Ishikawa (cell line): ENCODE results near the gene SFMBT1.

ENCODE experiments used
- CEBPB ChIP-seq: IDR thresholded peaks from 2 replicates; pipeline ENCODE4 v1.6.1; 2012
- CREB1 ChIP-seq: IDR thresholded peaks from 2 replicates; pipeline ENCODE4 v1.6.1; 2012; ENCODE audit warnings: low read depth
- EGR1 ChIP-seq: IDR thresholded peaks from 2 replicates; pipeline ENCODE4 v1.6.1; 2012
- EP300 ChIP-seq: IDR thresholded peaks from 2 replicates; pipeline ENCODE4 v1.6.1; 2012; ENCODE audit warnings: borderline replicate concordance
- FOXM1 ChIP-seq: IDR thresholded peaks from 2 replicates; pipeline ENCODE4 v1.6.1; 2012; ENCODE audit warnings: low read depth, borderline replicate concordance
- NFIC ChIP-seq: IDR thresholded peaks from 2 replicates; pipeline ENCODE4 v1.6.1; 2012
- RAD21 ChIP-seq: IDR thresholded peaks from 2 replicates; pipeline ENCODE4 v1.6.1; 2012; ENCODE audit warnings: low read depth
- TAF1 ChIP-seq: IDR thresholded peaks from 2 replicates; pipeline ENCODE4 v1.6.1; 2012; ENCODE audit warnings: low read depth, mild to moderate bottlenecking
- TCF12 ChIP-seq: IDR thresholded peaks from 2 replicates; pipeline ENCODE4 v1.6.1; 2012; ENCODE audit warnings: low read depth
- TEAD4 ChIP-seq: IDR thresholded peaks from 2 replicates; pipeline ENCODE4 v1.6.1; 2012
- YY1 ChIP-seq: IDR thresholded peaks from 2 replicates; pipeline ENCODE4 v1.6.1; 2012; ENCODE audit warnings: low read depth
- ZBTB7A ChIP-seq: IDR thresholded peaks from 2 replicates; pipeline ENCODE4 v1.6.1; 2012; ENCODE audit warnings: low read depth
- TF ChIP-seq, protein P1 (sequence below): IDR thresholded peaks from 2 replicates; pipeline ENCODE4 v1.6.1; 2012
- TF ChIP-seq, protein P2 (sequence below): IDR thresholded peaks from 2 replicates; pipeline ENCODE4 v1.6.1; 2012
- TF ChIP-seq, protein P3 (sequence below): IDR thresholded peaks from 2 replicates; pipeline ENCODE4 v1.6.1; 2012; ENCODE audit warnings: low read depth, mild to moderate bottlenecking

SFMBT1 gene

DNA sequence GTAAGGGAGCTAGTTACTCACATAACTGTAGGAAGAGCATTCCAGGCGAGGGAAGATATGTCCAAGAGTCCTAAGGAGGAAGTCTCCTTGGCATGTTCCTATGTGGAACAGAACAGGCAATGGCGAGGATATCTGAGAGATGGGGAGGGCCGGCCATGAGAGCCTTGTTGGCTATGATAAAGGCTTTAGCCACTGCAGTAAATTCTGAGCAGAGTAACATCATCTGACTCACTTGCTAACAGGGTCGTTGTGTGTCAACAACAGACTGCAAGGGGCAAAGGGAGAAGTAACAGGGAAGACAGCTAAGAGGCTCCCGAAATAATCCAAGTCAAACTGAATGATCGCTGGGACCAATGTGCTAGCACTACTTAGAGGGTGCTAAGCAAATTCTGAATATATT lies 21.6 kb downstream of the SFMBT1 start:
- TF ChIP-seq FOXM1 (no peak), EP300 (no peak), YY1 (no peak), EGR1 (no peak), NFIC (no peak), ZBTB7A (no peak), CREB1 (no peak), TCF12 (no peak), TEAD4 (no peak), CEBPB (no peak), TAF1 (no peak), RAD21 (no peak)
- TF ChIP-seq, protein P1, sequence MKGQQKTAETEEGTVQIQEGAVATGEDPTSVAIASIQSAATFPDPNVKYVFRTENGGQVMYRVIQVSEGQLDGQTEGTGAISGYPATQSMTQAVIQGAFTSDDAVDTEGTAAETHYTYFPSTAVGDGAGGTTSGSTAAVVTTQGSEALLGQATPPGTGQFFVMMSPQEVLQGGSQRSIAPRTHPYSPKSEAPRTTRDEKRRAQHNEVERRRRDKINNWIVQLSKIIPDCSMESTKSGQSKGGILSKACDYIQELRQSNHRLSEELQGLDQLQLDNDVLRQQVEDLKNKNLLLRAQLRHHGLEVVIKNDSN = no peak
- TF ChIP-seq, protein P2, sequence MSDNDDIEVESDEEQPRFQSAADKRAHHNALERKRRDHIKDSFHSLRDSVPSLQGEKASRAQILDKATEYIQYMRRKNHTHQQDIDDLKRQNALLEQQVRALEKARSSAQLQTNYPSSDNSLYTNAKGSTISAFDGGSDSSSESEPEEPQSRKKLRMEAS = no peak
- TF ChIP-seq, protein P3, sequence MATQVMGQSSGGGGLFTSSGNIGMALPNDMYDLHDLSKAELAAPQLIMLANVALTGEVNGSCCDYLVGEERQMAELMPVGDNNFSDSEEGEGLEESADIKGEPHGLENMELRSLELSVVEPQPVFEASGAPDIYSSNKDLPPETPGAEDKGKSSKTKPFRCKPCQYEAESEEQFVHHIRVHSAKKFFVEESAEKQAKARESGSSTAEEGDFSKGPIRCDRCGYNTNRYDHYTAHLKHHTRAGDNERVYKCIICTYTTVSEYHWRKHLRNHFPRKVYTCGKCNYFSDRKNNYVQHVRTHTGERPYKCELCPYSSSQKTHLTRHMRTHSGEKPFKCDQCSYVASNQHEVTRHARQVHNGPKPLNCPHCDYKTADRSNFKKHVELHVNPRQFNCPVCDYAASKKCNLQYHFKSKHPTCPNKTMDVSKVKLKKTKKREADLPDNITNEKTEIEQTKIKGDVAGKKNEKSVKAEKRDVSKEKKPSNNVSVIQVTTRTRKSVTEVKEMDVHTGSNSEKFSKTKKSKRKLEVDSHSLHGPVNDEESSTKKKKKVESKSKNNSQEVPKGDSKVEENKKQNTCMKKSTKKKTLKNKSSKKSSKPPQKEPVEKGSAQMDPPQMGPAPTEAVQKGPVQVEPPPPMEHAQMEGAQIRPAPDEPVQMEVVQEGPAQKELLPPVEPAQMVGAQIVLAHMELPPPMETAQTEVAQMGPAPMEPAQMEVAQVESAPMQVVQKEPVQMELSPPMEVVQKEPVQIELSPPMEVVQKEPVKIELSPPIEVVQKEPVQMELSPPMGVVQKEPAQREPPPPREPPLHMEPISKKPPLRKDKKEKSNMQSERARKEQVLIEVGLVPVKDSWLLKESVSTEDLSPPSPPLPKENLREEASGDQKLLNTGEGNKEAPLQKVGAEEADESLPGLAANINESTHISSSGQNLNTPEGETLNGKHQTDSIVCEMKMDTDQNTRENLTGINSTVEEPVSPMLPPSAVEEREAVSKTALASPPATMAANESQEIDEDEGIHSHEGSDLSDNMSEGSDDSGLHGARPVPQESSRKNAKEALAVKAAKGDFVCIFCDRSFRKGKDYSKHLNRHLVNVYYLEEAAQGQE = no peak

- TF ChIP-seq, protein P2 = no peak
- TF ChIP-seq, protein P1 = no peak
- TF ChIP-seq FOXM1 (no peak), ZBTB7A (no peak), YY1 (no peak), TEAD4 (no peak), RAD21 (no peak), EGR1 (no peak), CREB1 (no peak), NFIC (no peak), EP300 (no peak), CEBPB (no peak), TCF12 (no peak)
- TF ChIP-seq, protein P3 = no peak
Measured at GRCh38 chr3:53023072-53023823, 22.6 kb downstream of the SFMBT1 start.

DNA sequence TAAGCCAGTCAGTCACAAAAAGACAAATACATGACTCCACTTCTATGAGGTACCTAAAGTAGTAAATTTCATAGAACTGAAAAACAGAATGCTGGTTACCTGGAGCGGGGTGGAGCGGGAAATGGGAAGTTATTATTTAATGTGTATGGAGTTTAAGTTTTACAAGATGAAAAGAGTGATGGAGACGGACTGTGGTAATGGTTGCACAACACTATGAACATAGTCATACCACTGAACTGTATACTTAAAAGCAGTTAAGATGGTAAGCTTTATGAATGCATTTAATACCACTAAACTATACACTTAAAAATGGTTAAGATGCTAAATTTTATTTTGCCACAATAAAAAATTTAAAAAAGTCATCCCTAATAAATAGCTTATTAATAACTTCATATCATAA lies 23.2 kb downstream of the SFMBT1 start:
- TF ChIP-seq, protein P3 = no peak
- no peak for TF ChIP-seq NFIC
- no peak for TF ChIP-seq TCF12
- no peak for TF ChIP-seq ZBTB7A
- TF ChIP-seq CEBPB = no peak
- TF ChIP-seq EP300 = no peak
- TF ChIP-seq CREB1 = no peak
- TF ChIP-seq FOXM1 = no peak
- no peak for TF ChIP-seq RAD21
- TF ChIP-seq, protein P1 = no peak

DNA sequence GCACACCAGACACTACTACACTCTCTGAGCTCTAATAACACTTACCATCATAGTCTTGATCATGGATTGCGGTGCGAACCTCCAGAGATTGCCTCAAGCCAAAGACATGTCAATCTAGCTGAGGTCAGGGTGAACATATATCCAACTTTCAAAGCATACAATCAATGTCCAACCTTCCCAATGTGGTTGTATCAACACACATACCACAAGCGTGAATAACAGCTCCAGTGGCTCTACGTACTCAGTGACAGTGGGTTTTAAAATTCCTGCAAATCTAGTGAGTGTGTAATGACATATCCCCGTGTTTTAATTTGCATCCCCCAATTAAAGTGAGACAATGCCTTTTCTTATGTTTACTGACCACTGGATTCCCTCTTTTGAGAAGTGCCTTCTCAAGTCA lies 29.6 kb downstream of the SFMBT1 start:
- TF ChIP-seq FOXM1 = no peak
- no peak for TF ChIP-seq EP300
- TF ChIP-seq, protein P1 = no peak
- TF ChIP-seq CREB1 = no peak
- no peak for TF ChIP-seq TCF12
- TF ChIP-seq RAD21 = no peak
